HG02763 (cell line): ENCODE data around the gene DYNC1H1.
A peak's percentile ranks its signal among the peaks of the same experiment; 100 is the strongest.

Source experiments
- ATAC-seq: cut with Tn5 transposase; IDR thresholded peaks from one replicate; pipeline ENCODE4 v1.9.1; 2021; ENCODE audit warnings: mild to moderate bottlenecking, moderate library complexity; ENCODE audit not compliant: unreplicated experiment

Gene DYNC1H1

DNA sequence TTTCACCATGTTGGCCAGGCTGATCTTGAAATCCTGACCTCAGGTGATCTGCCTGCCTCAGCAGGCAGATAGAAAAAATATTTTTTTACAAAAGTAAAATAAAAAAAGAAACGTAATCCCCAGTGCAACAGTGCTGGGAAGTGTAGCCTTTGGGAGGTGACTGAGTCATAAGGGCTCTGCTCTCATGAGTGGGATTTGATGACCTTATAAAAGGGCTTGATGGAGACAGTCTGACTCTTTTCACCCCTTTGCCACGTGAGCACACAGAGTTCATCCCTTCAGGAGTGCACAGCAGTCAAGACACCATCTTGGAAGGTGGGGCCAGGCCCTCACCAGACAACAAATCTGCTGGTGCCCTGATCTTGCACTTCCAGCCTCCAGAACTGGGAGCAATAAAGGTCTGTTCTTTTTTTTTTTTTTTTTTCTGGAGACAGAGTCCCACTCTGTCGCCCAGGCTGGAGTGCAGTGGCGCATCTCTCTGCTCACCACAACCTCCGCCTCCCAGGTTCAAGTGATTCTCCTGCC is 24.7 kb upstream of the DYNC1H1 start:
- no peak for ATAC-seq

DNA sequence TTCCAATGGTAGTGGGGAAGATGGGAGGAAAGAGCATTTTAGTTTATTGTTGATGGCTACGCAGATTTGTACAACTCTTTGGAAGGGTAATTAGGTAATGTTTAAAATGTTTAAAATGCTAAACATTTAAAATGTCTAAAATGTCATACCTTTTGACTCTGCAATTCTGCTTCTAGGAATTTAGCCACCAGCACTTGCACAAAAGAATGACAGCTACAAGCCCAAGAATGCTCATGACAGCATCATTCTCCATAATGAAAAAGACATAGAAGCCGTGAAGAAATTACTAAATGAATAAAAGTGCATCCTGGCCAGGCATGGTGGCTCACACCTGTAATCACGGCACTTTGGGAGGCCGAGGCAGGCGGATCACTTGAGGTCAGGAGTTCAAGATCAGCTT is 19.9 kb upstream of the DYNC1H1 start:
- ATAC-seq, result no peak

DNA sequence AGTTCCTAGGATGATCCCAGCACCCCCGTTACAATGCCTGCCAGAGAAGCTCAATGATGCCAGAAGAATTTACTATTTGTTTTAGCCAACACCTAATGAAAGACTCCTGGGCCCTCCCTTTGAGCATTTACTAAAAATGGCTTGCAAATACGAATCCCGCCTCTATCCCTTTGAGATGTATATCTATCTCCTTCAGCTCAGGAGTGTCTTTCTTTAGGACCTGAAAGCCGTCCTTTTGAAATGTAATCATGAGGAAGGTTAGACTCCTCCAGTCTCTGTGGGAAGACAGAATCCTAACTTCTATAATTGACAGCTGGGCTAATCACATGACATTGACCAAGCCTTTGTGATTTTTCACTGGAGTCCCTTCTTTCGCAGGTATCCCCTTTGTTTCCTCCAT is 19.2 kb upstream of the DYNC1H1 start:
- ATAC-seq, result no peak

DNA sequence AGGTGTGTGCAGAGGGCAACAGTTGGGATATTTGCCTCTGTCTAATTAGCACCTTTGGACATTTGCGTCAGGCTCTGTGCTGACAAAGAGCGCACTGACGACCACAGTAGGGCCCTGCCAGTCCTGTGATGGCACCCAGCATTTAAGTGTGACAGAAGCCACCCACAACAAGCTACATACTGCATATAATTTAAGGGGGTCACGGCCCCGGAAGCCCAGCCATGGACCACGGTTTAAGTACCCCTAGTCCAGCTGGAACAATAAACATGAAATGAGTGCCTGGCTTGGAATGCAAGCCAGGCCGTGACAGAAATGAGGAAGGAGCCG is 16.8 kb upstream of the DYNC1H1 start:
- ATAC-seq, result no peak

DNA sequence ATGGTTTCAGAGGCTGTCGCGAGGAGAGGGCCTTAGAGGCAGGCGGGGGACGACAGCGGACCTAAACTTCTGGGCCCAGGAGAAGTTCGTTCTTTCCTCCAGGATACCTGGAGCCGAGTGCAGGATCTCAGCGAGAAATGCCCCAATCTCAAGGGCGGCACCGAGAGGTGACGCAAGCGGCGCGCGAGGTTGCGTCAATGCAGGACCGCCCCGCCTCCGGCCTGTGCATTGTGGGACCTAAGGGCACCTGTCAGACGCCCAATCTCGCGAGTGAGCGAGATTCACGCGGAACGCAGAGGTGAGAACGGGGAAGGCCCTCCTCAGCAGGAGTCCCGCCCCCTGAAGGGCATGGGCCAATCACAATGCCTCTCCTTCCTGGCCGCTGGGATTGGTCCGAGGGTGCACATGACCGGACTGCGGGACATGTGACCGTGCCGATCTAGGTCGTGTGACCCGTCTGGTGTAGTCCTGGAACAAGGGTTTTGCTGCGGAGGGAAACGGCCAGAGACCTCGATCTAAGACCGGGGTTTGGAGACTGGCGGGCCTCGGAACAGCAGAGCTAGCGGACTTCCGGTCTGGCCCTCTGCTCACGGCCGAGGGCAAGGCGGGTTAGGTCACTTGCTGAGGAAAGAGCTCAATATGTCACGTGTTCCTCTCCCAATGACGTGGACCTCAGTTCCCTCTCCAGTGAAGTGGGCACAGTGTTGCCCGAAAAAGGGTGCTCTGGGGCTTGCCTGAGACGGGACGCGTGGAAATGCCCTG is 16.3 kb upstream of the DYNC1H1 start:
- peak; percentile 97 for ATAC-seq

DNA sequence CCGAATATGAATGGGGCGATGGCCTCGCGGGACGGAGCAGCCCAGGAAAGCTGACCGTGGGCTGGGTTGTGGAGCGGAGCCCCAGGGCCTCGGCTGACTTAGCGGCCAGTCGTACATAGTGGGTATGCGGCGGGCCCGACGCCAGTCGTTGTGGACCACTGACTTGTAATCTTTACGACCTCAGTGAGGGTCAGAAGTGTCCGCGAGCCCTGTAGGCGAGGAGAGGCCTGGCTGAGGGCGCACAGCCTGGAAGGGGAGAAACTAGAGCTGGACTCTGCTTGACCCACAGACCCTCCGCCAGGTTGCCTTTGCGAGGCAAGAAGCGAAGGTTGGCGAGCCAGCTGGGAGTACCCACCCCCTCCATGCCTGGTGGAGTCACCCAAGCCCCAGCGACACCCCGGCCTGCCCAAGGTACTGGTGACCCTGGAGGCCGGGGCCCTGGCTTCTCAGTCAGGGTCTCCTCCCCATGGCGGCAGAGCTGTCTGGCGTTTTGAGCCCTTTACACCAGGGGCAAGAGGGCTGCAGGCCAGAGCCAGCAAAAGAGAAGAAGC is 15.6 kb upstream of the DYNC1H1 start:
- ATAC-seq, result no peak

DNA sequence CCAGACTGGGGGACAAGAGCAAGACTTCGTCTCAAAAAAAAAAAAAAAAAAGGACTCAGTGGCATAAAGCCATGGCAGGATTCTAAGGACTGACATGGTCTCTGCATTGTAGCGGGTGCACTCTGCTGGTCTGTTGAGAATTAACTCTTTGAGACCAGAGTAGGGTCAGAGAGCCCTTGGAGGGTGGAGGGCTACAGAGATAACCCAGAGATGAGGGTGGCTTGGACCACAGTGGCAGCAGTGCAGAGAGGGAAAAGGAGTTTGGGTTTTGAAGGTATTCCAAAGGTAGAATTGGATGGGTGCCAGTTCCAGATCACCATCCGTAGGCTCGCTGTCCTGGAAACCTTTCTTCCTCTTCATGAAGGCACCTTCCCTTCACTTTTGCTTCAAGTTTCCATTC is 14.3 kb upstream of the DYNC1H1 start:
- ATAC-seq, result no peak

DNA sequence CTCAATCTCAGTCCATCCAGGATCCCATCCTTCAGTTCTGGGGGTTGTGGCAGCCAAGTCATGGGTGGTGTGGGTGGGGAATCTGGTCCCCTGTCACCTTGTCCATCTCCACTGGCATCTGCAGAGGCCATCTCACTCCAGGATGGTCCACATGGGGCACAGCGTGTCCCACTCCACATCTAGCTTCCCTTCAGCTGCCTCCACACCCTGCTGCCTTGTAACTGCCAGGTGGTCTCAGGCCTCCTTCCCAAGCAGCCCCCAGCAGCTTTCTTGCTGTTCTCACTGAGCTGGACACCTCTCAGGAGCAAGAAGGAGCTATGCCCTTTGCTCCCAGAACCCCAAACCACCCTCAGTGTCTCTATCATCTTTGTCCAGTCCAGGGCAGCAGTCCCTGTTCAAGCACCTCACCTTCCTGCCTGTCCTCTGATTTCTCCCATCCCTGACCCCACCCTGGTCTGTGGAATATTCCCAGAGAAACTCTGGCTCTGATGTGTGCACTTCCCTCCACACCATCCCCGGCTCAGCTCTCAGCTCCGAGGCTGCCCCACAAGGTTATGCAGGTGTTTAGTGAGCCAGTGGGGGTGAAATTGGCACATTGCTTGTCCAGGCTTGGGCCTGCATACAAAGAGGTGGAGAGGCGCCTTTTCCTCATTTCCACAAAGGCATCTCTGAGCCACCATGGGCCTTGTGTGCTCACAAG is 13.7 kb upstream of the DYNC1H1 start:
- no peak for ATAC-seq

DNA sequence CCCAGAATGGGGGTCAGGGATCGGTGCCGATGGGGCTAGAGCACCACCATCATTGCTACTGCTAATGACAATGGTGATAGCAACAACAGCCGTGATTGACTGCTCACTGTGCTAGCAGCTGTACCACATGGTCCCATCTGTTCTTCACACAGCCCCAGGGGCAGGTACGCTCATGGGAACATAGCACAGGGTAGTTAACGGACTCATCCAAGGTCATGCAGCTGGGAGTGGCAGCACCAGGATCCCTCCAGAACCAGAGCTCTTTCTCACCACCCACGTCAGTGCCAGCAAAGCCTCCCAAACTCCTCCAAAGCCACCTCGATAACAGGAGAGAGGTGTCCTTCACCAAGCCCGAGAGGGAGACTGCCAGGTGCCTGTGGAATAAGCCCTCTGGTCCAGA is 11.2 kb upstream of the DYNC1H1 start:
- ATAC-seq, result no peak

DNA sequence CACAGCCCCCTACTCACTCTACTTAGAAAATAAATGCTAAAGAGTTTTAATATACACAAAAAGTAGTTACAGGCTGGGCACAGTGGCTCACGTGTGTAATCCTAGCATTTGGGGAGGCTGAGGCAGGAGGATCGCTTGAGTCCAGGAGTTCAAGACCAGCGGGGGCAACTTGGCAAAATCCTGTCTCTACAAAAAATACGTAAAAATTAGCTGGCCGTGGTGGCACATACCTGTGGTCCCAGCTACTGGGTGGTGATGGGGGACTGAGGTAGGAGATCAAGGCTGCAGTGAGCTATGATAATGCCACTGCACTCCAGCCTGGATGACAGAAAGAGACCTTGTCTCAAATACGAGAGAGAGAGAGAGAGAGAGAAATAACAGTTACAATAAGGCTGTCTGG is 9.9 kb upstream of the DYNC1H1 start:
- no peak for ATAC-seq

DNA sequence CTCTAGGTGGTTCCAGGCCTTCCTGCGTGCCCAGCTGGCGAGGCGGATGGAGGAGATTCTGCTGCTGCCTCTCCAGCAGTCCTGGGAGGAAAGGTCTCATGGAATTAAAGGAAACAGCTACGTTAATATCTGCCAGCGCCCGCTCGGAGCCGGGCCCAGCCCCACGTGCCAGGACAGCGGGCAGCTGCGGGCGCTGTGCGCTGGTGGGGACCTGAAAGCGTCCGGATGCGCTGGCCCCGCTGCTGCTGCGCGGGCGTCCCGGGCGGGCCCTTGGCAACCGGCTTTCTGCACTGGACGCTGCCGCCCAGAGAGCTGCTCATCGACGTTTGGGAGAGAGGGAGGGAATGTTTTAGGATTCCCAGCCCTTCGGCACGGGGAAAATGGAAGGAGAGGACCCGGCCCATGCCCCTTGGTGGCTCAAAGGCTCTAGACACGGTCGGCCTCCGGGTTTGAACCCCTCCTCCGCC is 8.6 kb upstream of the DYNC1H1 start:
- ATAC-seq, result no peak

DNA sequence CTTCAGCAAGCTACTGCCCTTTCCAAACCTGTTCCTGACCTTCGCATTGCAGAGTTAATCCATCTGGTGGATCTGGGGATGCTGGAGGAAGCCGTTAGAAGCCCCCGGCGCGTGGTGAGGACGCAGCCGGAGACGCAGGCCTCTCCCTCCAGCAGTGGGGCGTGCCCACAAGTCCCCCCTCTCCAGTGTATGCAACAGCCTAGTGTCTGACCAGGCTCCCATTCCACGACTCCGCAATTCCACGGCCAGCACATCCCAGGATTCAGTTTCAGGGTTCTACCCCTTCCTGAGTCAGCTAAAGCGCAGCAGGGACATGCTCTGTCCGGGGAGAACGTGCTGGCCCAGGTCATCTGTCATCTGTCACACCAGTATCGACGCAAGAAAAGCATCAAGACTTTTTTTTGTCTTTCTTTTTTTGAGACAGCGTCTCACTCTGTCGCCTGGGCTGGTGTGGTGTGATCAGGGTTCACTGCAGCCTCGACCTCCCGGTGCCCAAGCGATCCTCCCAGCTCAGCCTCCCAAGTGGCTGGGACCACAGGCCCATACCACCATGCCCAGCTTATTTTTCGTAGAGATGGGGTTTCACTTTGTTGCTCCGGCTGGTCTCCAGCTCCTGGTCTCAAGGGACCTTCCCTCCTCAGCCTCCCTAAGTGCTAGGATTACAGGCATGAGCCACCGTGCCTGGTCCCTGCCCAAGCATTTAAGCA is 8.0 kb upstream of the DYNC1H1 start:
- ATAC-seq, result no peak

DNA sequence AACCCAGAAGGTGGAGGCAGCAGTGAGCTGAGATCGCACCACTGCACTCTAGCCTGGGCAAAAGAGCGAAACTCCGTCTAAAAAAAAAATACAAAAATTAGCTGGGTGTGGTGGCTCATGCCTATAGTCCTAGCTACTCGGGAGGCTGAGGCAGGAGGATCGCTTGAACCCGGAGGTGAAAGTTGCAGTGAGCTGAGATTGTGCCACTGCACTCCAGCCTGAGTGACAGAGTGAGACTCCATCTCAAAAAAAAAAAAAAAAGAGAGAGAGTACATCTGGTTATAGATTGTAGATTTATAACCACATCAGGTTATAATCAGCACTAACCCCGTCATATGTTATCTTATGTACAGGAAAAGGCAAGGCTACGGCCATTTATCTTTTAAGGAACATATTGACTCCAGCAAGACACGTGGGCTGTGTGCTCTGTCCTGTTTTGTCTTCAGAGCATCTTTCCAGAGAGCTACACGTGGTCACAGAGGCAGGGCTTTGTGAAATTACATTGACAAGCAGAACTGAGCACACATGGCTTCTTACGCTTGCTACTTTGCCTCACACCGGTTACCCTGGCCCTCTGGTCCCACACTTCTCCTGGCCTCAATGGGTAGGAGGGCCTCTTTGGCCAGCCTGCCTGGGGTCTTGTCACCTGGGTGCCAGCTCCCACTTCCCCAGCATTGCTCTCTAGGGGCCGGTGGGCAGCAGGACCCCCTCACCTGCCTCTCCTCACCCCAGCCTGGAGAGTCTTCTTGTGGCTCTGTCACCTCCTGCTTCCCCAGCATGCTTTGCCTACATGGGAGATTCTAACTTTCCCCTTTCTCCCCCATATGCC is 6.8 kb upstream of the DYNC1H1 start:
- no peak for ATAC-seq

DNA sequence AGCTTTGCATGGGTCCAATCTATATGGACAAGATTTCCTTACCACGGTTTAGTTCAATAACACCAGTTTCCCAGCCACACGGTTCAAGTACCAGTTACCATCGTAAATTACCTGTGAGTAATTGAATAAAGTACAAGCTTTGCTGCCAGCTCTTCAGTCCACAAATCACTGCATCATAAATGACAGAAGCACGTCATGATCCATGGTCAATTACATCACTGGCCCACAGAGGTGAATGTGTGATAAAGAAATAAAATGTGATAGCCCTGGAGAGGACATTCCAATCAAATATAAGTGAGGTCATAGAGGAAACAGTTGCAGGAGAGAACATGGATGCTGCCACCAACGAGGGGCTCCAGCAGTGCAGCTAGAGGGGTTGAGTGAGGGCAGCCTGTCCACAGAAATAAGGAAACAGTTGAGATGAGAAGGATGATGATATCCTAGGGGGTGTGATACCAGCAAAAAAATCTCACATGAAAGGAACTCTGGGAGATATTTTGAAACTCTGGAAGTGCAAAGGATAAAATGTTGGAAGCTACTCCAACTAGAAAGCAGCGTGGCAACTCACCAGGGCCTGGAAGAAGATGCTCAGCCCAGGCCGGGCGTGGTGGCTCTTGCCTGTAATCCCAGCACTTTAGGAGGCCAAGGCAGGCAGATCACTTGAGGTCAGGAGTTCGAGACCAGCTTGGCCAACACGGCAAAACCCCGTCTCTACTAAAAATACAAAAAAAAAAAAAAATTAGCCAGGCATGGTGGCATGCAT is 5.8 kb upstream of the DYNC1H1 start:
- ATAC-seq, result no peak

DNA sequence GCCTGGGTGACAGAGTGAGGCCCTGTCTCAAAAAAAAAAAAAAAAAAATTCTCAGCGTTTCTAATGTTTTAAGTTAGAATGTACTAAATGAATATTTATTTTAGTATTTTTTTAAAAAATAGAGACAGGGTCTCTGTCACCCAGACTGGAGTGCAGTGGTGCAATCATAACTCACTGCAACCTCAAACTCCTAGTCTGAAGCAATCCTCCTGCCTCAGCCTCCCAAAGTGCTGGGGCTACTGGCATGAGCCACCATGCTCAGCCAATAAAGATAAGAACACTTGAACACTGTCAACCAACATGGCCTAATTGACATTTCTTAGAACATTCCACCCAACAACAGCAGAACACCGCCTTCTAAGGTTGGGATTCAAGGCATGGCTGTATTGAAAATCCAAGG is 5.1 kb upstream of the DYNC1H1 start:
- no peak for ATAC-seq

DNA sequence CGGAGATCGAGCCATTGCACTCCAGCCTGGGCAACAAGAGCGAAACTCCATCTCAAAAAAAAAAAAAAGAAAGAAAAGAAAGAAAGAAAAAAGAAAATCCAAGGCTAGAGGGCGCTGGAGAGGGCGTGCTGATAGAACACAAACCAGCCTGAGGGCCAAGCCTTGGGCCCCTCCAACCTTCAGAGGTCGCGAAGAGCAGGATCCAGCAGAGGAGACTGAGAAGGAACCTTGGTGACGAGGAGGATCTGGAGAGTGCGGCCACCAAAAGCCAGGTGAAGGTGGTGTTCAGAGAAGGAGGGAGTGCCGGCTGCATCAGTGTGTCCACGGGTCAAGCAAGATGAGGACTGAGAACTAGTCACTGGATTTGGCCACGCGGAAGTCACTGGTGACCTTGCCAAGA is 4.1 kb upstream of the DYNC1H1 start:
- no peak for ATAC-seq

DNA sequence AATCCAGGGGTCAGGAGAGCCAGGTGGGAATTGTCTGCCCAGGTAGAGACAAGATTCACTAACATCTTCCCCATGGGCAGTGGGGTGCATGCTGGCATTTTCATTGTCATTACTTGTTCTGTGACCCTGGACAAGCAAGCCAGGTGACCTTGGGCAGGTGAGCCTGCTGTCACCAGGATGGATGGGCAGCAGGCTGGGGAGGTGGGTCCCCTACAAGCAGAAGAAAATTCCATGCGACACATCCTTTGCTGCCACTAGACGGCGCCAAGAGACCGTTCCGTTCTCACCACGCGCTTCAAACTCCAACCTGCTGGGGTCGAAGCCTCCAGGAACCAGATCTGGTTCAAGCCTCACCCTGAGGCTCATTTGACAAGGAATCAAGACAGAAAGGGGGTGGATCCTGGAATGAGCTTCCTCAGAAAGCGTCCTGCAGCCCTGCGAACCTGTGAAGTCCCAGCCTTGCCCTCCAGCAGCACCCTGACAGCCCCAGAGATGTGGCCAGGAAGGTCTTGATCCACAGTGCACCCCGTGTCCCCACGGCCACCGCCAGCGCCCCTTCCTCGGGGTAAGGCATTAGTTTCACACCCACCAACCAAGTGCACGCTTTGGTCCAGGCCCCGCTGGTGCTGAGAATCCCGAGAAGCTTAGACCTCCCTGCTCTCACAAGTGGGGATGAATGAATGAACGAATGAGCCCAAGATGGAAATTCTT is 3.2 kb upstream of the DYNC1H1 start:
- ATAC-seq, result no peak

DNA sequence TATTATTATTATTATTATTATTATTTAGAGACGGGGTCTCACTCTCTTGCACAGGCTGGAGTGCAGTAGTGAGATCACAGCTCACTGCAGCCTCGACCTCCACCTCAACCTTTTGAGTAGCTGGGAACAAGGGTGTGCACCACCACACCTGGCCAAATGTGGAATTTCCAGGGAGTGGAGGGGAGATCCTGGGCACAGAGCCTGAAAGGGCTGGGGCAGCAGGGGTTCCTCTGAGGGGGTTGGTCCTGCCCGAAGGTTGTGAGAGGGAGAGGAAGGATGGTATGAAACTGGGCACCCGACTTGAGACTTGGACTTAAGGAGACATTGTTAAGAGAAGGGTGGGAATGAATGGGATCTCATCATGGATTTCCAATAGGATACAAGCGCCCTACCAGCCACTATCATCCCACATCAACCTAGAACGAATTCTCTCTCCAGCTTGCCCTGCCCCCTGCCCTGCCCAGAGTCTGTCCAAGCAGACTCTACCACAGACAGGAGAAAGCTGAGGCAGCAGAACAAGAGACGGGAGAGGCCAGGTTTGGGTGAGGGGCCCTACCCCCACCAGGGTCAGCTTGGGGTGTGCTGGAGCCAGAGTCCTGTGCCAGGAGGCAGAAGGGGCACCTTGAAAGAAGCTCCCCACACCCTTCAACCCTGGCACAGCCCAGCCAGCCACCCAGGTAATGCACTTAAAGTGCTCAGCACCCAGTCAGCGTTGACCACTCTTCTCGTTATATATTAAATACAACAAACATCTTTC is 2.4 kb upstream of the DYNC1H1 start:
- no peak for ATAC-seq

DNA sequence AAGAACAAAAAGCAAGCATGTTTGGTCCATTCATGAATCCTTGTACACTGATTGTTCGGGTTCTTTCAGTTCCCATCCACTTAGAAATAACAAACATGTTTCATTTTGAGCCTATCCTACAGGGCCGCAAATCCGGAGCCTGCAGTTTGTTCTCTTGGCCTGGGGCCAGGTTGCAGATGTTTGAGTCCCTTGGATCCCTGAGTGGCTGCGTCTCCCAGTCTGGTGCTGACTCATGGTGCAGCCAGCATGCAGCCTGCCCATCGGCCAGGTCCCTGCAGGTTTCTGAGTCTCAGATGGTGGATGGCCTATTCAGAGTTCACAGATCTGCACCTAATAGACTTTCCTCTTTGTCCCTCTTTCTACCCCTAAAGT is 1.9 kb upstream of the DYNC1H1 start:
- ATAC-seq, result no peak
